Renal cortical epithelial cell (primary cell): ENCODE results near the gene NSUN7. TPM values are rescaled to one million over a fixed set of nuclear protein-coding genes. Genes with fewer than 3 reads are reported as not detected.

Source experiments
- DNase-seq: peaks from one replicate; pipeline ENCODE4 v3.0.0-alpha.2; 2011; ENCODE audit warnings: low read depth
- total RNA-seq: library from RNA; depleted of rRNA; stranded (reverse); fragments of >200 nt; gene quantifications from 2 replicates; pipeline ENCODE4 v1.2.3, GENCODE V29; 2014

The NSUN7 gene
- total RNA-seq, 1 donor from 2014 or later: 4.5 TPM

DNA sequence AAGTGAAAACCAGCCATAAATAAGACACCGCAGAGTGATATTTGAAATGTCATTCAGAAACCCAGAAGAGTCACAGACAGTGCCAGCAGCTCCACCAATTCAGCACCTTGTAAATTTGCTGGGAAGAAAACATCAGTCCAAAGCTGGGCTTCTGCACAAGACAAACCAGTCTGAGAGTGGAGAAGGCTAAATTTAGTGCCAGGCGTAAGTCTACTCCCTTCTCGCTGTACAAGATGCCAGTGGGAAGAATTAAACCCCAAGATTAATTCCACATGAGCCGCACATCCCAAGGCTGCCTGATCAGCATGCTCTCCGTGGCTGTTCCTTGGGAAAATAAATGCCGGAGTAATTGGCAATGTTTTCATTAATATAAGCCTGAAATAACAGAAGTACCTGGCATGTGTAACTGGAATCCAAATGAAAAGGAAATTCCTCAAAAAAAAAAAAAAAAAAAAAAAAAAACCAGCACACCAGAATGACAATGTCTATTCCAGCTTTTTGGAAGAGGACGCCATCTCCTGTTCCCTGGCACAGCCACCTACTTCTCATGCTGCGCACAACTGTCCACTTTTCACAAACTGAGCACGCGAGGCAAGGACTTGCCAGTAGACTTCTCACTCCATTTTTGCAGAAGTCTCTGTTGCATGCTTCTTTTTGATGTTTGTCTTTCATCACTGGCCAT lies 95.5 kb downstream of the NSUN7 start:
- DNase-seq: no peak

GRCh38 chr4:40846532-40846931 lies 96.8 kb downstream of the NSUN7 start:
- no peak for DNase-seq

DNA sequence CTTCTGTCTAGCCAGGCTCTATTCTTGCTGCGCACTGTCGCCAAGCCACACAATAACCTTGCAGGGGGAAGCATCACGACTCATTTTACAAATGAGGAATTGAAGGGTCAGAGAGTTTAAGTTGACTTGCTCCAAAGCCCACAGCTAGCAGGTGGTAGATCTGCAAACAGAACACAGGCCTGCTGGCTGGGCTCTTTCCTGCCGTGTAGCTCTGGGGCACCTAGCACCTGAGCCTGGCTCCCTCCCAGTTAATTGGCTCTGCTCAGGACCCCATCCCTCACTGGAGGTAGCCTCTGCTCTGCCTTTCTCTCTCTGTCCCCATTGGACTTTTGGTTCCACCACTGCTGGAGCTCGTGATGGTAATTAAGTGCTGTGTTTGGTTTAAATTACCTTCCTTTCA lies 98.5 kb downstream of the NSUN7 start:
- DNase-seq: no peak

GRCh38 chr4:40848940-40849339 lies 99.2 kb downstream of the NSUN7 start:
- DNase-seq: no peak

- DNase-seq: no peak
These were observed 100.7 kb downstream of the NSUN7 start for GRCh38 chr4:40850496-40850895.

GRCh38 chr4:40856277-40856839 lies 106.6 kb downstream of the NSUN7 start:
- DNase-seq: no peak

DNA sequence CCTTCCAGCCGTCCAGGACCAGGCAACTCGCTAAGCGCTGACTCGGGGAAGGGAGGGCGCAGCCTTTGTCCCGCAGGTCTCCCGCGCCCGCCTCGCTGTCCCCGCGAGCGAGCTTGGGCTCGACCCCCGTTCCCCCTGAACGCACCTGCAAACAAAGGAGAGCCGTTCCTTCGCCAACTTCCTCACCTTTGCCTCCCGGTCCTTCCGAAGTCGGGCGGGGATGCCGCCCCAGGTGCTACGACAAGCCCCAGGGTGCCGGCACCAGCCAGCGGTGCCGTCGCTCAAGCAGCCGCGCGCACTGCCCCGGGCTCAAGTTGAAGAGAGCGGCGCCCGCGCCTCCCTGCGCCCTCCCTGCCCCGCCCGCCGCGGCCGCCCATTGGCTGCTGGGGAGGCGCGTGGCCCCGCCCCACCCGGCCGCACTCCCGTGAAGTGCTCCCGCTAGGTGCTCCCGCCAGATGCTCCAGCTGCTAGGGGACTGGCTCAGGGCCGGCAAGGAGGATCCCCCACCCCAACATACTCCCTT lies 107.1 kb downstream of the NSUN7 start:
- no peak for DNase-seq

DNA sequence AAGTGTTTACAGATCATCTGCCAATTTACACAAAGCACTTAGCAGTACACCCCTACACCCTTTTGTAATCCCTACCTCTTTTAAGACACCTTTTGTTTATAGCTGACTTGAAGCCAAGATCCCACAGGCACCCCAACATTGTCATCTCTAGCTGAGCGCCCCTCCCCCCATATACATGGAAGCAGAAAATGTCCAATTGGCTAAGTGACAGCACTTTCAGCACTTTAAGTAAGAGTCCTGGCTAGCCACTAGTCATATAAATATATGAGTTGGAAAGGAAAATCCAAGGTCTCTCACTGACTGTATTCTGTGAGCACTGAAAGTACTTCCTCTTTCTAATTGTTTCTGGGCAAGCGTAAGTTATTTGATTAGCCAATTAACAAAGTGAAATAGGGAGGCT lies 108.2 kb downstream of the NSUN7 start:
- no peak for DNase-seq

- DNase-seq: no peak
These were observed 109.2 kb downstream of the NSUN7 start for GRCh38 chr4:40858962-40859361.

Other genes starting within 250 kb of the NSUN7 start
- 82.5 and 196 TPM in 2 replicates for gene RBM47, start 120.1 kb upstream of the NSUN7 start, total RNA-seq